Measurements from ENCODE around the gene GABARAP. TPM values are rescaled to one million over a fixed set of nuclear protein-coding genes. Genes with fewer than 3 reads are reported as not detected.

The GABARAP gene
- total and polyA plus RNA-seq, 2 of the 13 experiments (the other 11 are each of a cell fraction or from before 2014, with no cell fraction given), result 161 to 310 TPM

GRCh38 chr17:7191571-7192270 lies 50.5 kb downstream of the GABARAP start (continued):
- TF ChIP-seq, protein P1, sequence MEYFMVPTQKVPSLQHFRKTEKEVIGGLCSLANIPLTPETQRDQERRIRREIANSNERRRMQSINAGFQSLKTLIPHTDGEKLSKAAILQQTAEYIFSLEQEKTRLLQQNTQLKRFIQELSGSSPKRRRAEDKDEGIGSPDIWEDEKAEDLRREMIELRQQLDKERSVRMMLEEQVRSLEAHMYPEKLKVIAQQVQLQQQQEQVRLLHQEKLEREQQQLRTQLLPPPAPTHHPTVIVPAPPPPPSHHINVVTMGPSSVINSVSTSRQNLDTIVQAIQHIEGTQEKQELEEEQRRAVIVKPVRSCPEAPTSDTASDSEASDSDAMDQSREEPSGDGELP (IDR thresholded peaks at IDR 0.05; ENCODE audit: borderline replicate concordance, low read depth), result peak; percentile 99

DNA sequence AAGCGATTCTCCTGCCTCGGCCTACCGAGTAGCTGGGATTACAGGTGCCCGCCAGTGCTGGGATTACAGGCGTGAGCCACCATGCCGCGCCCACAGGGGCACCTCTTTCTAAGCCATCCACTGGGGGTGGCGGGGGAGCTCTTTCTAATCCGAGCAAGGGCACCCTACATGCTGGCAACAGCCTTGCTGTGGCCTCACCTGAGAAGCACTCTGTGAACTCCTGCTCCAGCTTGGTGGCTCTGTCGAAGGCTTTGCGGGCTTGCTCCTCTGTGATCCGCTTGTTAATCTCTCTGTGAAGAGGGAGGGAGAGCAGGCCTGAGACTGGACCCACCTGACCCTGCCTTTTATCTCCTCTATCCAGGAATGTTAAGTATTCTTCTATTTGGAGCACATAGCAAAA lies 51.2 kb downstream of the GABARAP start:
- FAIRE-seq (no peak), DNase-seq (ENCODE audit: low spot score) (no peak), ATAC-seq (peak; percentile 42)
- no TSS peak for BruUV-seq (replicated peaks)
- Histone ChIP-seq H3K36me3 (replicated peaks in 1 of 2; ENCODE audit: control insufficient read depth in 1 of 2, insufficient read depth in 2 of 2, low read length in 2 of 2) (no peaks in the 10 kb centered on the region), H4K20me1 (ENCODE audit: insufficient read depth, low read length) (no peaks in the 10 kb centered on the region), H3K9ac (ENCODE audit: insufficient read depth, low read depth, low read length) (0 out of 2 replicates have a peak overlapping the region, but pooled peaks have one; percentile 29), H3K4me1 (ENCODE audit: insufficient read depth, low read length) (peaks cover 39% of the 10 kb centered on the region), H3K4me3 (replicated peaks in 1 of 3; ENCODE audit: insufficient read depth in 1 of 3, low read depth in 2 of 3, low read length in 3 of 3) (peak overlapping the region in 1 of 3 experiments; percentile 28; a peak in 1 of 6 replicates), H3K4me2 (ENCODE audit: low read depth, low read length) (peak overlapping the region; percentile 58), H2AFZ (ENCODE audit: low read length) (no peak overlapping the region), H3K9me3 (ENCODE audit: low read length) (no peaks in the 10 kb centered on the region), H3K79me2 (ENCODE audit: insufficient read depth, low read length) (no peaks in the 10 kb centered on the region), H3K27ac (ENCODE audit: extremely low read length, insufficient read depth, low read length) (no peak overlapping the region), H3K27me3 (ENCODE audit: control insufficient read depth in 1 of 2, insufficient read depth in 2 of 2, low read length in 2 of 2) (no peaks in the 10 kb centered on the region)
- intact Hi-C loops (cut with micrococcal nuclease; ENCODE audit: unreplicated experiment), result no loop called here
- TF ChIP-seq, protein P2, sequence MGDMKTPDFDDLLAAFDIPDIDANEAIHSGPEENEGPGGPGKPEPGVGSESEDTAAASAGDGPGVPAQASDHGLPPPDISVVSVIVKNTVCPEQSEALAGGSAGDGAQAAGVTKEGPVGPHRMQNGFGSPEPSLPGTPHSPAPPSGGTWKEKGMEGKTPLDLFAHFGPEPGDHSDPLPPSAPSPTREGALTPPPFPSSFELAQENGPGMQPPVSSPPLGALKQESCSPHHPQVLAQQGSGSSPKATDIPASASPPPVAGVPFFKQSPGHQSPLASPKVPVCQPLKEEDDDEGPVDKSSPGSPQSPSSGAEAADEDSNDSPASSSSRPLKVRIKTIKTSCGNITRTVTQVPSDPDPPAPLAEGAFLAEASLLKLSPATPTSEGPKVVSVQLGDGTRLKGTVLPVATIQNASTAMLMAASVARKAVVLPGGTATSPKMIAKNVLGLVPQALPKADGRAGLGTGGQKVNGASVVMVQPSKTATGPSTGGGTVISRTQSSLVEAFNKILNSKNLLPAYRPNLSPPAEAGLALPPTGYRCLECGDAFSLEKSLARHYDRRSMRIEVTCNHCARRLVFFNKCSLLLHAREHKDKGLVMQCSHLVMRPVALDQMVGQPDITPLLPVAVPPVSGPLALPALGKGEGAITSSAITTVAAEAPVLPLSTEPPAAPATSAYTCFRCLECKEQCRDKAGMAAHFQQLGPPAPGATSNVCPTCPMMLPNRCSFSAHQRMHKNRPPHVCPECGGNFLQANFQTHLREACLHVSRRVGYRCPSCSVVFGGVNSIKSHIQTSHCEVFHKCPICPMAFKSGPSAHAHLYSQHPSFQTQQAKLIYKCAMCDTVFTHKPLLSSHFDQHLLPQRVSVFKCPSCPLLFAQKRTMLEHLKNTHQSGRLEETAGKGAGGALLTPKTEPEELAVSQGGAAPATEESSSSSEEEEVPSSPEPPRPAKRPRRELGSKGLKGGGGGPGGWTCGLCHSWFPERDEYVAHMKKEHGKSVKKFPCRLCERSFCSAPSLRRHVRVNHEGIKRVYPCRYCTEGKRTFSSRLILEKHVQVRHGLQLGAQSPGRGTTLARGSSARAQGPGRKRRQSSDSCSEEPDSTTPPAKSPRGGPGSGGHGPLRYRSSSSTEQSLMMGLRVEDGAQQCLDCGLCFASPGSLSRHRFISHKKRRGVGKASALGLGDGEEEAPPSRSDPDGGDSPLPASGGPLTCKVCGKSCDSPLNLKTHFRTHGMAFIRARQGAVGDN (CRISPR knock-in tag; IDR thresholded peaks at IDR 0.05), result 0 out of 2 replicates have a peak, but pooled peaks have one; percentile 6
- TF ChIP-seq MYC (CRISPR knock-in tag; IDR thresholded peaks at IDR 0.05; ENCODE audit: borderline replicate concordance), result peak; percentile 14; the same call in 1 of the 2 replicates
- TF ChIP-seq ZFX (CRISPR knock-in tag; IDR thresholded peaks at IDR 0.05; ENCODE audit: low read depth), result 0 out of 2 replicates have a peak, but pooled peaks have one; percentile 3
- no peak for TF ChIP-seq PAF1 (CRISPR knock-in tag; IDR thresholded peaks at IDR 0.05)
- TF ChIP-seq ZNF839 (CRISPR knock-in tag; IDR thresholded peaks at IDR 0.05; ENCODE audit: borderline replicate concordance), result no peak
- TF ChIP-seq BCL6 (CRISPR knock-in tag; IDR thresholded peaks at IDR 0.05), result 0 out of 2 replicates have a peak, but pooled peaks have one; percentile 26
- 0 out of 2 replicates have a peak, but pooled peaks have one; percentile 16 for TF ChIP-seq ZFP90 (CRISPR knock-in tag; IDR thresholded peaks at IDR 0.05; ENCODE audit: borderline replicate concordance)
- in situ Hi-C loops (cut with HindIII; ENCODE audit: extremely low pct_ligation_motif_present, low pct_unique_long_range_greater_than_20kb), result no loop called here
- CTCF ChIA-PET (ENCODE audit: low intra/inter-chr PET ratio, low total read pairs), result no interaction called here
- WGBS (ENCODE audit: low lambda C conversion rate), result 59% methylated on average over 7 of the region's 12 CpGs
- POLR2A ChIA-PET, result interaction anchor here (0.7 to 1.5 kb wide), 4 partner anchors 11 to 77 kb away, joined by 3 to 4 read pairs (median 4); partner anchors contain the start of genes ASGR1 and ASGR2
